Measurements from ENCODE around the gene CD9. TPM values are rescaled to one million over a fixed set of nuclear protein-coding genes. Genes with fewer than 3 reads are reported as not detected.

CD9 gene
- total and polyA plus RNA-seq, 2 donors (not counting 3 experiments of a cell fraction or from before 2014, with no cell fraction given): 379 to 1,225 TPM

DNA sequence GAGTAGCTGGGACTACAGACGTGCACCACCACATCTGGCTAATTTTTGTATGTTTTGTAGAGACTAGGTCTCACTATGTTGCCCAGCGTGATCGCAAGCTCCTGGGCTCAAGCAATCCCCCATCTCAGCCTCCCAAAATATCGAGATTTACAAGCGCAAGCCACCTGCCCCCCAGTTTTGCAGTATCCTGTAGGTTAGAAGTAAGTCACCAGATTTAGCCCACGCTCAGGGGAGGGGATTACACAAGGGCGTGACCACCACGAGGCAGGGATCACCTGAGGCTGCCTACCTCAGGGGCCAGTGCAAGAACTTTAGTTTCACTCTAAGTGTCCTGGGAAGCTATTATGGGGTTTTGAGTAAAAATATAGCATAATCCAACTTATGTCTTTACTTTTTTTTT is 71.1 kb downstream of the CD9 start:
- H3K9ac ChIP-seq (replicated peaks; ENCODE audit: extremely low read depth, insufficient read depth, low read length): no peak overlapping the region
- FAIRE-seq (no peak), DNase-seq (ENCODE audit: low read depth, low spot score) (no peak)
- H3K4me3 ChIP-seq (replicated peaks in 1 of 3; ENCODE audit: insufficient read depth in 1 of 3, low read depth in 1 of 3, low read length in 3 of 3): no peak overlapping the region
- no peak overlapping the region for H3K4me2 ChIP-seq (ENCODE audit: insufficient read depth, low read length)
- H3K79me2 ChIP-seq (ENCODE audit: control insufficient read depth, insufficient read depth, low read length): no peaks in the 10 kb centered on the region
- ChIA-PET POLR2A (no interaction called here), CTCF (interaction anchor here (1.1 to 1.4 kb wide), 3 partner anchors 10 to 25 kb away, joined by 3 to 5 read pairs (median 3); no protein-coding TSS in a partner anchor)
- BruUV-seq (replicated peaks): no TSS peak
- no peaks in the 10 kb centered on the region for H3K27me3 ChIP-seq (ENCODE audit: control insufficient read depth in 2 of 2, insufficient read depth in 2 of 2, low read length in 2 of 2)
- no peaks in the 10 kb centered on the region for H3K9me3 ChIP-seq (replicated peaks; ENCODE audit: control insufficient read depth, insufficient read depth, low read length)
- H4K20me1 ChIP-seq (replicated peaks; ENCODE audit: control insufficient read depth, extremely low read depth, insufficient read depth, low read length): no peaks in the 10 kb centered on the region
- intact Hi-C loops (cut with micrococcal nuclease) (no loop called here), dilution Hi-C loops (cut with MboI; ENCODE audit: extremely low pct_ligation_motif_present, low sequenced_read_pairs) (no loop called here)
- no peak overlapping the region for H2AFZ ChIP-seq (ENCODE audit: low read depth, low read length)
- H3K27ac ChIP-seq (ENCODE audit: insufficient read depth, low read depth, low read length): no peak overlapping the region
- peaks cover 16% of the 10 kb centered on the region for H3K4me1 ChIP-seq (ENCODE audit: control insufficient read depth, extremely low read depth, insufficient read depth, low read length)
- no peak for TF ChIP-seq EZH2 (IDR thresholded peaks at IDR 0.05; ENCODE audit: borderline replicate concordance, low read depth, low read length, severe bottlenecking)
- no peak for TF ChIP-seq JUN (IDR thresholded peaks at IDR 0.05; ENCODE audit: borderline replicate concordance, insufficient read depth, insufficient read length, low read depth)
- TF ChIP-seq, protein P1, sequence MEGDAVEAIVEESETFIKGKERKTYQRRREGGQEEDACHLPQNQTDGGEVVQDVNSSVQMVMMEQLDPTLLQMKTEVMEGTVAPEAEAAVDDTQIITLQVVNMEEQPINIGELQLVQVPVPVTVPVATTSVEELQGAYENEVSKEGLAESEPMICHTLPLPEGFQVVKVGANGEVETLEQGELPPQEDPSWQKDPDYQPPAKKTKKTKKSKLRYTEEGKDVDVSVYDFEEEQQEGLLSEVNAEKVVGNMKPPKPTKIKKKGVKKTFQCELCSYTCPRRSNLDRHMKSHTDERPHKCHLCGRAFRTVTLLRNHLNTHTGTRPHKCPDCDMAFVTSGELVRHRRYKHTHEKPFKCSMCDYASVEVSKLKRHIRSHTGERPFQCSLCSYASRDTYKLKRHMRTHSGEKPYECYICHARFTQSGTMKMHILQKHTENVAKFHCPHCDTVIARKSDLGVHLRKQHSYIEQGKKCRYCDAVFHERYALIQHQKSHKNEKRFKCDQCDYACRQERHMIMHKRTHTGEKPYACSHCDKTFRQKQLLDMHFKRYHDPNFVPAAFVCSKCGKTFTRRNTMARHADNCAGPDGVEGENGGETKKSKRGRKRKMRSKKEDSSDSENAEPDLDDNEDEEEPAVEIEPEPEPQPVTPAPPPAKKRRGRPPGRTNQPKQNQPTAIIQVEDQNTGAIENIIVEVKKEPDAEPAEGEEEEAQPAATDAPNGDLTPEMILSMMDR (IDR thresholded peaks at IDR 0.05; ENCODE audit: extremely low read depth in 1 of 2, insufficient read depth in 1 of 2, low read depth in 1 of 2, low read length in 2 of 2): no peak
- TF ChIP-seq POLR2A (IDR thresholded peaks at IDR 0.05; ENCODE audit: low read depth, low read length): no peak
- TF ChIP-seq POLR2AphosphoS5 (IDR thresholded peaks at IDR 0.05; ENCODE audit: insufficient read depth, low read depth, low read length): no peak
- no peak for TF ChIP-seq MYC (IDR thresholded peaks at IDR 0.05; ENCODE audit: low read depth, low read length)
- TF ChIP-seq FOS (IDR thresholded peaks at IDR 0.05; ENCODE audit: borderline replicate concordance, insufficient read depth, low read length): no peak
- TF ChIP-seq, protein P2, sequence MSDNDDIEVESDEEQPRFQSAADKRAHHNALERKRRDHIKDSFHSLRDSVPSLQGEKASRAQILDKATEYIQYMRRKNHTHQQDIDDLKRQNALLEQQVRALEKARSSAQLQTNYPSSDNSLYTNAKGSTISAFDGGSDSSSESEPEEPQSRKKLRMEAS (IDR thresholded peaks at IDR 0.05; ENCODE audit: insufficient read depth, insufficient read length): no peak
- TF ChIP-seq GATA2 (IDR thresholded peaks at IDR 0.05; ENCODE audit: insufficient read depth, insufficient read length, low read depth, low read length): no peak
- H3K9me1 ChIP-seq (replicated peaks; ENCODE audit: control insufficient read depth, extremely low read depth, insufficient read depth, low read length): no peaks in the 10 kb centered on the region
- no peaks in the 10 kb centered on the region for H3K36me3 ChIP-seq (ENCODE audit: control insufficient read depth in 2 of 2, extremely low read depth in 1 of 2, insufficient read depth in 2 of 2, low read length in 2 of 2)
